ENCODE measurements around the gene ANTXR2.

Gene ANTXR2

DNA sequence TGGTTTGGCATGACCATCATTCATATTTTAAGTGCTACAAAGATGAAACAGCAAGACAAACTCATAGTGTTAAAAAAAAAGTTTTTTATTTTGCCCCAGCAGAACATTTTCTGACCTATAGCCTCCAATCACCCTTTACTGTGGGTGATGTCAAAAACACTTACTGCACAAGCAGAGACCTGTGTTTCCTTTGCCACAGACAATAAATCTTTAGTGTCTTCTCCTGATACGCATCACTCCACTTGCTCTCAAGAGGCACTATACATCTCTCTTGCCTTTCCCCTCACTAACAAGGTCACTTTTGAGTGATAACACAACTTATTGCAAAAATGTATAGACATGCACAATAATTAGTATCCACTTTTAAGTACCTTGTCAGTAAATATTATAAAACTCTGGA, 125.6 kb downstream of the ANTXR2 start:
- TF ChIP-seq, protein P1, sequence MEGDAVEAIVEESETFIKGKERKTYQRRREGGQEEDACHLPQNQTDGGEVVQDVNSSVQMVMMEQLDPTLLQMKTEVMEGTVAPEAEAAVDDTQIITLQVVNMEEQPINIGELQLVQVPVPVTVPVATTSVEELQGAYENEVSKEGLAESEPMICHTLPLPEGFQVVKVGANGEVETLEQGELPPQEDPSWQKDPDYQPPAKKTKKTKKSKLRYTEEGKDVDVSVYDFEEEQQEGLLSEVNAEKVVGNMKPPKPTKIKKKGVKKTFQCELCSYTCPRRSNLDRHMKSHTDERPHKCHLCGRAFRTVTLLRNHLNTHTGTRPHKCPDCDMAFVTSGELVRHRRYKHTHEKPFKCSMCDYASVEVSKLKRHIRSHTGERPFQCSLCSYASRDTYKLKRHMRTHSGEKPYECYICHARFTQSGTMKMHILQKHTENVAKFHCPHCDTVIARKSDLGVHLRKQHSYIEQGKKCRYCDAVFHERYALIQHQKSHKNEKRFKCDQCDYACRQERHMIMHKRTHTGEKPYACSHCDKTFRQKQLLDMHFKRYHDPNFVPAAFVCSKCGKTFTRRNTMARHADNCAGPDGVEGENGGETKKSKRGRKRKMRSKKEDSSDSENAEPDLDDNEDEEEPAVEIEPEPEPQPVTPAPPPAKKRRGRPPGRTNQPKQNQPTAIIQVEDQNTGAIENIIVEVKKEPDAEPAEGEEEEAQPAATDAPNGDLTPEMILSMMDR (IDR thresholded peaks at IDR 0.05; ENCODE audit: low read depth, low read length) = no peak
- no peak for TF ChIP-seq MYC (IDR thresholded peaks at IDR 0.05; ENCODE audit: low read depth, low read length)
- H3K4me3 ChIP-seq (ENCODE audit: low read depth, low read length) = no peak overlapping the region
- DNase-seq (ENCODE audit: low read depth) = no peak

DNA sequence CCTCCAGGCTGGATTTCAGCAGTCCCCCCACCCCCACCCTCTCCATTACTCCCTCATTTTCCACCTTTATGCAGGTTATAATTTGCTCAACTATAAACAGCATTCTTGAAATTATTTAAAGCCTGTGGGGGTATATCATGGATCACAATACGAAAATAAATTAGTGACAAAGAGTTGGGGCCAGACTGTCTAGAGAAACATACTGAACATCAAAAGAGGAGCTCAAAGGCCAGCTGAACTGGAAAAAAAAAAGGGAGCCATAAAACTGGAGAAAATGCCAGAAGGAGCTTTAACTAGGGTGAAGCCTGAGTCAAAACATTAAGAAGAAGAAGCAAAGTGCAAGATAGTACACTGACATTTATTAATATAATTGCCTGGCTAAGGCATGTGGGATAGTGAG, 137.8 kb downstream of the ANTXR2 start:
- no peak for DNase-seq (ENCODE audit: low read depth)
- no peak overlapping the region for H3K4me3 ChIP-seq (ENCODE audit: low read depth, low read length)
- TF ChIP-seq MYC (IDR thresholded peaks at IDR 0.05; ENCODE audit: low read depth, low read length) = no peak
- TF ChIP-seq POLR2A (IDR thresholded peaks at IDR 0.05; ENCODE audit: extremely low read depth, insufficient read length) = no peak
- TF ChIP-seq, protein P2, sequence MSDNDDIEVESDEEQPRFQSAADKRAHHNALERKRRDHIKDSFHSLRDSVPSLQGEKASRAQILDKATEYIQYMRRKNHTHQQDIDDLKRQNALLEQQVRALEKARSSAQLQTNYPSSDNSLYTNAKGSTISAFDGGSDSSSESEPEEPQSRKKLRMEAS (IDR thresholded peaks at IDR 0.05; ENCODE audit: low read depth, low read length) = no peak
- TF ChIP-seq, protein P1 (IDR thresholded peaks at IDR 0.05; ENCODE audit: low read depth, low read length) = no peak

DNA sequence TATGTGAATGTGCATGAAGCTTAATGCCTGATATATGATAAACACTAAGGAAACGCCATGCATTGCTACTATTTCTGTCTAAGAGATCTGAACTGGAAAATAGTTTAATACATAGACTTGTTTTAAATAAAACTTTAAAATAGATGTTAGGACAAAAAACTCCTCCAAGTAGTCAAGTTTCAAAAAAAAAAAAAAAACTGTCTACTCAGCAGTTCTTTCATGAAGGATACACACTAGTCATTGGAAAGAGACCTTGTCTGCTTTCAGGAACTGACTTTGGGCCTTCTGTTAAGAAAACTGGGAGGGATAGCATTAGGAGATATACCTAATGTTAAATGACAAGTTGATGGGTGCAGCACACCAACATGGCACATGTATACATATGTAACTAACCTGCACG, 138.4 kb downstream of the ANTXR2 start:
- TF ChIP-seq, protein P1 (IDR thresholded peaks at IDR 0.05; ENCODE audit: low read depth, low read length) = no peak
- TF ChIP-seq MYC (IDR thresholded peaks at IDR 0.05; ENCODE audit: low read depth, low read length) (no peak), POLR2A (IDR thresholded peaks at IDR 0.05; ENCODE audit: extremely low read depth, insufficient read length) (no peak)
- TF ChIP-seq, protein P2 (IDR thresholded peaks at IDR 0.05; ENCODE audit: low read depth, low read length) = no peak
- no peak overlapping the region for H3K4me3 ChIP-seq (ENCODE audit: low read depth, low read length)
- DNase-seq (ENCODE audit: low read depth) = no peak

DNA sequence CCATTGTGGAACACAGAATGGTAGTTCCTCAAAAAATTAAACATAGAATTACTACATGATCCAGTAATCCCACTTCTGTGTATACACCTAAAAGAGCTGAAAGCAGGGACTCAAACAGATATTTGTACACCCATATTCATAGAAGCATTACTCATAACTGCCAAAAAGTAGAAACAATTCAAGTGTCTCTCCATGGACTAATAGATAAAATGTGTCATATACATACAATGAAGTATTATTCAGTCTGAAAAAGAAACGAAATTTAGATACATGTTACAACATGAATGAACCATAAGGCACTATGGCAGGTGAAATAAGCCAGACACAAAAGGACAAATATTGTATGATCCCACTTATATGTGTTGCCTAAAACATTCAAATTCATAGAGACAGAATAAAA, 145.1 kb downstream of the ANTXR2 start:
- TF ChIP-seq, protein P2 (IDR thresholded peaks at IDR 0.05; ENCODE audit: low read depth, low read length) = no peak
- TF ChIP-seq, protein P1 (IDR thresholded peaks at IDR 0.05; ENCODE audit: low read depth, low read length) = no peak
- TF ChIP-seq MYC (IDR thresholded peaks at IDR 0.05; ENCODE audit: low read depth, low read length) = no peak
- TF ChIP-seq POLR2A (IDR thresholded peaks at IDR 0.05; ENCODE audit: extremely low read depth, insufficient read length) = no peak
- no peak for DNase-seq (ENCODE audit: low read depth)
- H3K4me3 ChIP-seq (ENCODE audit: low read depth, low read length) = no peak overlapping the region

DNA sequence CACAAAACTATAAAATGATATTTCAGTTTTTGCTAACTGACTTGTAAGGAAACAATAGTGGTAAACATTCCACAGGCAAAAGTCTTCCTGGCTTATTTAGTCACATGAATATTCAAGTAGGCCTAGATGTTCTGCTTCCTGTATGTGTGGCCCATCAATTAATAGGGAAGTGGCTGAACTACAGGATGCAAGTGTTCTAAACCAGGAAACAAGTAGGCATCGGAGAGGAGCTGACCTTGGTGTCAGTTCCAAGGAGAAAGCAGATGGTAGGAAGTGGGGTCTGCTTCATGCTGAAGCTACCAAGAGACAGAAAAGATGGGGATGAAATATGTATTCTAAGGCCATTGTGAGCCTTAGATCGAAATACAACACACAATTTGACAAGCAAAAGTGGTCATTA, 149.7 kb downstream of the ANTXR2 start:
- H3K4me3 ChIP-seq (ENCODE audit: low read depth, low read length) = no peak overlapping the region
- no peak for TF ChIP-seq MYC (IDR thresholded peaks at IDR 0.05; ENCODE audit: low read depth, low read length)
- TF ChIP-seq, protein P1 (IDR thresholded peaks at IDR 0.05; ENCODE audit: low read depth, low read length) = no peak
- TF ChIP-seq, protein P2 (IDR thresholded peaks at IDR 0.05; ENCODE audit: low read depth, low read length) = no peak
- TF ChIP-seq POLR2A (IDR thresholded peaks at IDR 0.05; ENCODE audit: extremely low read depth, insufficient read length) = no peak
- peak; percentile 40 for DNase-seq (ENCODE audit: low read depth)

DNA sequence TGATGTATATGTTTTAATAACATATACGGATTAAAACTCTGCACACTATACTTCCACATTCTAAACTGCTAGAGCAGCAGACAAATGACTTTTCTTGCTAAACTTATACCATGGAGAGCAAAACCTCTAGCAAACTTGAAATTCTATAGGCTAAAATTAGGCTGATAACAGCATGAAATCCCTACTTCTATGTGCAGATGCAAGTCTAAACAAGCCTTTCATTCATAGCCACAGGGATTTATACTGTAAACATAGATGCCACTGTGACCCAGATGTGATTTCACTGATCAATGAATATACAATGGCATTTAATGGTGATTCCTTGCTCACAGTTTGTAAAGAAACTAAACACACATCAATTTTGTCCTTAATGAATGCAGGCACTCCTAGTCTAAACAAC, 151.0 kb downstream of the ANTXR2 start:
- no peak for DNase-seq (ENCODE audit: low read depth)
- TF ChIP-seq MYC (IDR thresholded peaks at IDR 0.05; ENCODE audit: low read depth, low read length) (no peak), POLR2A (IDR thresholded peaks at IDR 0.05; ENCODE audit: extremely low read depth, insufficient read length) (no peak)
- TF ChIP-seq, protein P2 (IDR thresholded peaks at IDR 0.05; ENCODE audit: low read depth, low read length) = no peak
- TF ChIP-seq, protein P1 (IDR thresholded peaks at IDR 0.05; ENCODE audit: low read depth, low read length) = no peak

More for the DNA sequence above, 151.0 kb downstream of the ANTXR2 start:
- no peak overlapping the region for H3K4me3 ChIP-seq (ENCODE audit: low read depth, low read length)
